HG03571 (cell line): ENCODE data around the gene RHBG.

Experiments
- ATAC-seq: cut with Tn5 transposase; IDR thresholded peaks from one replicate; pipeline ENCODE4 v1.9.1; 2021; ENCODE audit not compliant: unreplicated experiment

The RHBG gene

GRCh38 chr1:156406251-156406650, 37.2 kb downstream of the RHBG start:
- no peak for ATAC-seq

DNA sequence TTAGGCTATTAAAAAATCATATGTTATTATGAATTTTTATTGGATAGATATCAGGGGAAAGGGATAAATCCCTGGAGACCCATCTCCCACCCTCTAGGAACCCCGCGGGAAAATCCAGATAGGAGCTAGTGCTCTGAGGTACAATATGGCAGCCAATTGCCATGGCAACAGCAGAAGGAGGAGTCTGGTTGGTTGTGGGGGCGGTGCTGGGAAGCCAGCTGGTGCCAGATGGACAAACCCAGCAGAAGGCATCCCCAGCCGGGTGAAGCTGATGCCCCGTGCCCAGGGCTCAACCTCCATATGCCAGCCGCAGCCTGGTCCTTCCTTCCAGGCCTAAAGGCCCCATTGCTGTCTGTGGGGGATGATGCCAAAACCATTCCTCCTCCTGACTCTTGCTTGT, 38.3 kb downstream of the RHBG start:
- ATAC-seq, result no peak

- ATAC-seq, result no peak
These were observed 38.7 kb downstream of the RHBG start for GRCh38 chr1:156407760-156408159.

DNA sequence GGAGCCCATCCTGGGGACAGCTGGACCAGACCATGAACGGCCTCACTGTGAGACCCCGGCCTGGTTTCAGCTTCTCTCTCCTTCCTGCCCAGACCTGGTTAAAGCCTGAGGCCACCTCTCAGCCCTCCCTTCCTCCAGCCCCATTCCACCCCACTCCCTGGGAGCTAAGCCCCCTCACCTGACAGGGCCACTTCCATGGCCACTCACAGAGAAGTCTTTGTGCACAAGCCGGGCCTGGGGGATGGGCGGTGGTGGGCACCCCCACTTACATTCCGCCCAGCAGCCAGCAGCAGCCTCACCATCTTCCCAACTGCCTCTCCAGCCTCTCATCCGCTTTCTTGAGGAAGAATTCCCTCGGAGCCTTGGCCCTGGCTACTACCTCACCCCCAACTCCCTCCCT, 40.4 kb downstream of the RHBG start:
- ATAC-seq, result no peak

DNA sequence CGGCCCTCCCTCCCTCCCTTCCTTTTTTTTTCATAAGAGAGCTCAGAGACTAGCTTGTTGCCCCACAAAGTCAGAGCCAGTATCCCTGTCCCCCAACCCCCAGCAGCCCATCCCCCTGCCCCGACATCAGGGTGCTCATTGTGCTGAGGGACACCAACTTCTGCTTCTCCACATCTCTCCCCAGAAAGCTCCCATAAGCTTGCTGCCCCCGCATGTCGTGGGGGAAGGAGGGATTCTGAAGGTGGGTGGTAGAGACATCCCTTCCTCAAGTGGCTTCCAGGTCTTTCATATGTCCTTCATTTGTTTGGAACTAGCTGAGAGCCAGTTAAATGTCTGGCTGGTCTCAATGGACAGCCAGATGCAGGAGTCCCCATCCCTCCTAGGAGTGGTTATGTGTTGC, 41.2 kb downstream of the RHBG start:
- no peak for ATAC-seq

DNA sequence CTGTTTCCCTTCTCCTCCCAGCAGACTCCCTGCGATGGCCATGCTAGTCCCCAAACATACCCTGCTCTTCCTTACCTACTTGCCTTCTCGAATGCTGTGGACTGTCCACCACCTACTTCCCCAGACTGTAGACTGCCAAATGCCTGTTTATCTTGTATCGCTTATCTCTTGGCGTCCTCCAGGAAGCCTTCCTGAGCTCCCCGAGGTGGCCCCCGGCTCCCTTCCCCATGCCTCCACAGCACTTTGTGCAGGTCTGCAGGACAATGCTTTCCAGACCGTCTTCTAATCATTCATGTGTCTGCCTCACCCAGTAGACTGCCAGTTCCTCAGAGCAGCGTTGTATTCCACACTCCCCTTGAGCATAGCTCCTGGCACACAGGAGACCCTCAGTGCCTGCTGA, 41.7 kb downstream of the RHBG start:
- ATAC-seq, result no peak

GRCh38 chr1:156412653-156413321, 43.8 kb downstream of the RHBG start:
- no peak for ATAC-seq

DNA sequence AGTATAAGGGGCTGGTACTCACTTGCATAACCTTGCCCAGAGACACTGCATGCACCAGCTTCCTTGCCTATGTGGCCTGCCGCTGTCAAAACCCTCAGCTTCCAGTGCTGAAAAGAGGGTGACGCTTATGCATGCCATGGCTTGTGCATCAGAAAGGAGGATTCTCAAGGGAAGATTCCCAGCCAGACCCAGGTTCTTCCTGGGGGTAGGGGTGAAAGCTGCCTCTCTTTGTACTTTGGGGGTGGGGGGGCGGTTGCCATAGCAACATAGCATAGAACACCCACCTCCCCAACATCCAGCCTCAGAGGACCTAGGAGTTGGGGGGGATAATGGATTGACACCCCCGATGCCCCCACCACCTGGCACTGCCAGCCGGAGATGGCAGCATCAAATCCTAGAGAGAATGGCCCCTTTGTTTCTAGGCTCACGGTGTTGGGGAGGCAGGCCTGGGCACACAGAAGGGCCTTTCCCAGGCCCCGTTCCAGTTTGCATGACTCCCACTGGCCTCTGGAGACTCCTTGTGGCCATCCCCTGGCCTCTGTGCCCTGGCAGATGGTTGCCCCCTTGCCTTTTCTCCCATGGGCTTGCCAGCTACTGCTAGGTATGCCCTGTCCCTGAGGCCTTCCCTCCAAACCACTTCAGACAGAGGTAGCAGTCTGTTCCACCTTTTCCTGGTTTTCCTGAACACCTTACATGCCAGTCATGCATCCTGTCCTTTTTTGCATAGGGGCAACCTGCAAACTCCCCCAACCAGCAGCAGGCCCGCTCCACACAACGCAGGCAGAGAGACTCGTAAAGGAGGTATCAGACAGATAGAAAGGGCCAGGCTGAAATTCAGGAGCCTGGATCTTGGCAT, 44.6 kb downstream of the RHBG start:
- ATAC-seq, result no peak

DNA sequence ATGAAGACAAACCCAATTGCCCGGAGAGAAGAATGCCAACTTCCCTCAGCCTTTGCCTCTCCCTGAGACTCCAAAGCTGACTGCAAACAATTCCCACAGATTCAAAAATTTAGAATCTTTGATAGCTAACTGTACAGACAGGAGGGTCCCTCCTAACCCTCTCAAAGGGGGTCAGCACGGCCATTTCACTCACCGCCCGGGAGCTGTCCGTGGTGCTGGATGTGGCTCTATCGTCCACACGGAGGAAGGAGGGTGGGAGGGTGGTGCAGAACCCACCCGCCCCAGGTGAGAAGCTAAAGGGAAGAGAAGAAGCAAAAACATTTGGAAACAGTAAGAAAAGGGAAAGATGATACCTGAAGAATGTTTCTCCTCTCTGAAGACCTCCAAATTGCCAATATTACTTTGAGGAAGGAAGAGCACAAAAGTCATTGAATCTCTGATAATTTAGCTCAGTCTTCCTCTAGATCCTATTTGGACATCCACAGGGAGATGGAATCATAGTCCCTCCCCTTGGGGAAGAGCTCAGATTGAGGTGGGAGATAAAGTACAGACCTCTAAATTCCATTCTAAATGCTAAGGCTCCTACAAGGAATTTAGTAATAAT, 45.6 kb downstream of the RHBG start:
- ATAC-seq, result no peak

DNA sequence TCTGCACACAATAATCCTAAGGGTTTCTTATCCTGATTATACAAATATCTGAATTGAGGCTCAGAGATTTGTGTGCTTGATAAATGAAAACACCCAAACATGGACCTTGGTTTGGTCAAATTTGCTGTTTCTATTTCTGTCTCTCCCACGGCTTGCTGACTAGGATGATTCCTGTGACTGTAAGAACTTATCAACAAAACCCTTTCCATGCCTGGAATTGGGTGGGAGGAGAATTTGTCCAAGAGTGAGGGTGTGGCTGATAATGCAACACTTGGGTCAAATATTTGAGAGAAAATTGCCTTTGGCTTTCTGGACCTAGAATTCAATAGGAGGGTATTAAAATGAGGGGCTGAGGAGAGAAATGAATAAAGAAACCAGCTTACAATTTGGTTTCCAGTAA, 48.0 kb downstream of the RHBG start:
- ATAC-seq, result no peak

GRCh38 chr1:156417401-156418020, 48.5 kb downstream of the RHBG start:
- ATAC-seq, result no peak

DNA sequence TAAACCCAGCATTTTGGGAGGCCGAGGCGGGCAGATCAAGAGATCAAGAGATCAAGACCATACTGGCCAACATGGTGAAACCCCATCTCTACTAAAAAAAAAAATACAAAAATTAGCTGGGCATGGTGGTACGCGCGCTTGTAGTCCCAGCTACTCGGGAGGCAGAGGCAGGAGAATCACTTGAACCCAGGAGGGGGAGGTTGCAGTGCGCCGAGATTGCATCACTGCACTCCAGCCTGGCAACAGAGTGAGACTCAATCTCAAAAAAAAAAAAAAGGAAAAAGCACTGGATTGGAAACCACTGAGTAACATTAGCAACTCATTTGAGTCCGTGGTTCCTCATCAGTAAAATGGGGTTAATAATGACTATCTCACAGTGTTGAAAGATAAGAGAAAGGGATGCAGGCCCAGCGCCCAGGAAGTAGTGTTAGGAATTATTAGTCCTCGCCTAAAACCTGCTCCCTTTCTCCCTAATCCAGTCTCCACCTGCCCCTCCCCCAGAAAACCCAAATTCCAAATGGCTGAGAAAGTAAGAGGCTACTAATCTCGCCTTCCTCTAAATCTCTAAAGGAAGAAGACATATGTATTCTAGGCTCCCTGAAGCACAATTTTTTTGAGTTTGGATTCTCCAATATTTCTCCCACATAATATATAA, 49.5 kb downstream of the RHBG start:
- ATAC-seq, result no peak

DNA sequence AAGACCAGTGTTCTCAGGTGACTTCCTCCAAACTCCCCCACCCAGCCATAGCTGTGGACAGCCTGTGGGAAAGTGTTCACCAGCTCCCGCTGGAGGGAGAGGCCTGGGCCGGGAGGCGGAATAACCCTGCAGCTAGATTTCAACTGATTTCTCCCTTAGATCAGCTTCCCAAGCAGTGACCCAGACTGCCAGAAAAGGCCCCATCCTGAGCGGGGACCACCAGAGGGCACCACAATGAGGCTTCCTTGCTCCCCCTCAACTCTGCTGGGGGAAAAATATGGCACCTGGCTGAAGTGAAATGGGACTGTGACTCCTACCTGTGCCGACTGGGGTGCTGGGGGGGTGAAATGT, 50.8 kb downstream of the RHBG start:
- no peak for ATAC-seq

DNA sequence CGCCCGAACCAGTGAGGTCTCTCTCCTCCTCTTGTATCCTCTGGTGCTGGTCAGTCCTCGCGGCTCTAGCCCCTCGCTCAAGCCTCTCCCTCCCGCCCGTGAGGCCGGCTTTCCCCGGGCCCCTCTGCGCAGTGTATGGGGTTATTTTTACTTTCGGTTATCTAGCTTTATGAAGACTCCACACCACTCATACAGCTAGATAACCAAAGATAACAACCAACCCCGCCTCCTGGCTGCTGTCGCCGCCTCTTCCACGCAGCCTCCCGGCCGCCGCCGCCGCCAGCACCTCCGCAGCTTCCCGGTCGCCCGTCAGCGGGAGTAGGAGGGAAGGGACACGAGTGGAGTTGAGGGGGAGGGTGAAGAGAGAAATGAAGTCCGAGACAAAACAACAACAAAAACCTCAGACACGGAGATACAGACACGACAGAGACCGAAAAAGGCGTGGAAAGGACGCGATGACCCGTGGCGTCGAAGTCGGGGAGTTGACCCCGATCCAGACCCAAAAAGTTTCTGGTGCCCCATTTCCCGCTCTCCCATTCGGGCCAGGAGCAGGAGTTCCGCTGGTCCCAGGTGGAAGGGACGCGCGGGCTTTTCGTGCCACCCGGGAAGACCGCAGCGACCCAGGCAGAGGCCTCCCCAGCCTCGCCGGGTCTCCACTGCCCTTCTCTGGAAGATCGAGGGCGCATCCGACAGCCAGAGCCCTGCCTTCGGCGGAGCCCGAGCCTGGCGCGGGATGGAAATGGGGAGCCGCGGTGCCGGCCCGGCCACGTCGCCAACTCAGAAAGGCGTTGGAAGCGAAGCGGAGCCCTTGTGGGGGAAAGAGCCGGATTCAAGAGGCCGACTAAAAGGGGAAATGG, 51.4 kb downstream of the RHBG start:
- no peak for ATAC-seq

GRCh38 chr1:156421062-156421938, 52.3 kb downstream of the RHBG start:
- peak; percentile 71 for ATAC-seq

GRCh38 chr1:156421939-156422601, 53.1 kb downstream of the RHBG start:
- ATAC-seq, result no peak

DNA sequence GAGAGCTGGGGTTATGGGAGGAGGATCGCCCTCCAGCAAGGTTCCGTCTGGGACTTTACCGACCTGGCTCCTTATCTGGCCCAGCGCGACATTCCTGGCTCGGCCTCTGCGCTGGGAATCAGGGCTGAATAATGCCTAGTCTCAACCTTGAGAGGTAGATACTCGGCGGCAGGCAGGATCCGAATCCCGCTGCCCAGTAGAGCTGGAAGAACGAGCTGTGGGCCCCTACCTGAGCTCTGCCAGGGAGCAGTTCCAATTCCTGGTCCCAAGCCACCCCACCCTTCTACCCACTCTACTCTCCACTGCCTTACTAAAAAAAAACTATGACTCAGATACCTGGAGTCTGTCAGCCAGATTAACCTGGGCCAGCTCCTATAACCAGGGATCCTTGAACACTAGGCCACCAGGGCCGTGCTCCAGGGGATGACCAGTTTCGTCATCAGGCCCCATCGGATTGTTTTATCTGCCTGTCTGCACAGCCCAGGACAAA, 53.6 kb downstream of the RHBG start:
- ATAC-seq, result no peak

- no peak for ATAC-seq
These were observed 54.7 kb downstream of the RHBG start for GRCh38 chr1:156423422-156424352.
